HCEC 1CT (cell line): ENCODE results near the gene SERPINB4.
"Not testable (repeated sequence)": the region's sequence is repeated elsewhere in the genome, so short reads cannot be mapped to it uniquely, and the experiment has no call there.

Experiments used
- DNase-seq: peaks from one replicate; pipeline ENCODE4 v3.0.0-alpha.2; 2017

The SERPINB4 gene

DNA sequence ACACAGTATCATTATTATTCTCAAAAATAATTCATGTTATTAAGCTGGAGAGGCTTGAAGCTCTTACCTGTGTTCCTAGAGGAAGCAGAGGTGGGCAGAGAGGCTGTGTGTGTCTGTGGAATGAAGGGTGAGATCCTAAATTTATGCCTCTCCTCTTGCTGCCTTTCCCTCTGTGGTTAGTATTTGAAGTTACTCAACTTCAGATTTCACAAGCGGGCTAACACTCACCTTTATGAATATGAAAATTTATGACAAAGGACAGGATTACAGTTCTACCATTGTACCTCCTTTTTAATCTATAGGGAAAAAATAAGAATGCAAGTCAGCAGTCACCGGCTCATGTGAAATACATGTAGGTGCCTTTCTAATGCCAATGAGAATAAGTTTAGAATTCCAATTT is at the start of gene SERPINB4:
TSS of gene SERPINB4 (minus strand) at position 115 of the 400 bp plus-strand sequence. CDS start 679 bp downstream, outside the sequence.
- DNase-seq = not testable (repeated sequence)

DNA sequence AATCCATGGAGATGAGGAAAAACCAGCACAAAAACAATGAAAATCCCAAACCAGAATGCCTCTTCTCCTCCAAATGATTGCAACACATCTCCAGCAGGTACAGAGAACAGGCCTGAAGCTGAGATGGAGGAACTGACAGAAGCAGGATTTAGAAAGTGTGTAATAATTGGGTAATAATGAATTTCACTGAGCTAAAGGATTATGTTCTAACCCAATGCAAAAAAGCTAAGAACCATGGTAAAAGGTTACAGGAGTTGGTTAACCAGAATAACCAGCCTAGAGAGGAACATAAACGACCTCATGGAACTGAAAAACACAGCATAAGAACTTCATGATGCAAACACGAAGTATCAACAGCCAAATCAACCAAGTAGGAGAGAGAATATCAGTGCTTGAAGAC is 45.0 kb upstream of the SERPINB4 start:
- no peak for DNase-seq

DNA sequence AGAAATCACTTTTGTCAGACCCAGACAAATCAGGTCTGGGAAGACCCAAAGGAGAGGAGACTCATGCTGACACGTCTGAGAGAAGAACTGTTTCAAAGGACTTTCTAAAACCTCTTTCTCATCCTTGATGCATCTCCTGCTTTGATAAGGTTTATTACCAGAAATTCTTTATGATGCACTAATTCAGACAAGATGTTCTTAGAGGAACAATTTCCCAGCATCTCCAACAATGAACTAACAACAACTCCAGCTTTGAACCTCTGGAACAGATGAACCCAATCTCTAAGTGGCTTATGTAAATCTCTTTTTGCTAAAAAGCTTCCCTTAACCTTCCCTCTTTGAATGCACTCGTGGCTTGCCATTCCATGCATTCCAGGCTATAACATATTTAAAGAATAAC is 42.8 kb upstream of the SERPINB4 start:
- DNase-seq = no peak

DNA sequence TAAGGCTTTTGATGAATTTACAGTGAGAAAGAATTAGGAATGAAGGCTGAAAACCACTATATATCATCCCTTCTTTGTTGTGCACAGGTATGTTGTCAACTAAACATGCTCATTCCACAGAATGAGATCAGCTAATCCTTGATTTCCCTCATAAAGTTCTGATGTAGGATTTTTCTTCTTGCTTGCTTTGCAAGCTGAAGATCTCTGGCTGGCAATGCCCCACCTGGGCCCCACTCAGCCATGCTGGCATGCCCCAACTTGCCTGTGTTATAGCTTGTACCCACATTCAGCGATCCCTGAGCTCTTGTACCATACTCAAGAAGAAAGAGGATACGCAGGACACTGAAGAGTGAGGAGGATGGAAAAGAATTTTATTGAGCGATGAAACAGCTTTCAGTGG is 40.7 kb upstream of the SERPINB4 start:
- no peak for DNase-seq

DNA sequence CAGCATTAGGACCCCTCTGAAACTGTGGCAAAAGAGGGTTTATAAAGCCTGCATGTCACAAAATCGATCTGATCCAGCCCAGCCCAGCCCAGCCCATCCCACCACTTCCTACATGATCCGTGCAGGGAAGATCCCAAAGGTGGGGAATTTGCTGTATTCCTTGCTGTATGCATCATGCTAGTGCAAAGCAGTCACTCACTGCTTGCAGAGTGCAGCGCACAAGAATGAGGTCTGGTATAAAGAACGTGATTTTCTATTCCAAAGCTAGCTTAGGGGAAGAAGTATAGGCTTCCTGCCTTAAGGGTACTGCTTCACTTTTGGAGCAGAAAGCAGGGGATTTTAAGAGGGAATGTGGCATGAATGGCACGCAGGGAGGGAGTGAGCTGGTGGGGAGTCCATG is 39.8 kb upstream of the SERPINB4 start:
- DNase-seq = no peak

DNA sequence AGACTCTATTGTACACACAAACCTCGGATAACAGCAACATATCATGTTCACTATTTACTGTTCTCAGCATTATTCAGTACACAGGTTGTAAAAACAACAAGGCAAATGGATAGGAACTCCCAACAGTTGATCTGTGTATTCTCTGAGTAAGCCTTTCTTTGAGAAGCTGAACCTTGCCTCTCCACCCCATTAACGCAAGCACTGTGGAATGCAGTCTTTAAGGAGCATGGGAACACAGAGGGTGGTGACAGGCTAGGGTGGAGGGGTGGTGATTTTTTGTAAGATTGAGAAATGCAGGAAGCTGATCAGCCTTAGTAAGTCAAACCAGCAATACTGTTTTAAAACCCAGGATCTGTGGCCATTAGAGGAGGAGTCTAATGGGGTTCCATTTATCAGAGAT is 39.1 kb upstream of the SERPINB4 start:
- peak; percentile 99 for DNase-seq

DNA sequence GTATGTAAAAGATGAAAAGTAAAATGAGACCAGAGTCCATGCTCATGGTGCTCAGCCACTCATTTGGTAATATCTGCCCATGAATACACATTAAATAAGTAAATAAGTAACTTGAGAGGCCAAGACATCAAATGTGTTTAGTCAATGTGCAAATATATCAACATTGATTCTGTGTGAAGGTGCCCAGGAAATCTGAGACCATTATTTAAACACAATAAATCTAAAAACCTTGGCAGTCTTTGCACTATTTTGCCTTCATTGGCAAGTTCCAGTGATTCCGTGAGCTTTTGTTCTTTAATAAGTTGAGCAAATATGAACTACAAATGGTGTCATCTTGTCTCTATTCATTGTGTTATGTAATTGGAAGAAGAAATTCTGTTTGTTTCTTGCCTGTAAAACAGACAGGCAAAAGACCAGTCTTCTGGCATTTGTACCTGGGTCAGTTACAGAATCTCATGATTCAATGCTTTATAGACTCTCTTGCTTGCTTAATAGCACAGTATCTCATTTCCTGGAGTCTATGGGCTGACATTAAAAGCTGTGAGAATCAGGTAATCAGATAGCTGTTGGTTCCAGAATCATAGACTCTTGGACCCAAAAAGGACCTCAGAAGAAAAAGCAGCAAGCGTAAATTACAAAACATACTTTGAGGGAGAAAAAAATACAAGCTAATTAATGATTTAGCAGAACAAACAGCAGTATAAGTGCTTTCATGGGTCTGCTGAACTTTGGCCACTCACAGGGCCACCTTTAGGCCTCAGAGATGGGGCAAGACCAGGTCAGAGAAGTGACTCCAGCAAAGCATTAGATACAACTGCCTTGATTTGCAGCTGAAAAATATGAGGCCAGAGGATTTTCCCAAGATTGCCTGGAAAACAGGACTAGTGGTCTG is 37.6 kb upstream of the SERPINB4 start:
- no peak for DNase-seq

DNA sequence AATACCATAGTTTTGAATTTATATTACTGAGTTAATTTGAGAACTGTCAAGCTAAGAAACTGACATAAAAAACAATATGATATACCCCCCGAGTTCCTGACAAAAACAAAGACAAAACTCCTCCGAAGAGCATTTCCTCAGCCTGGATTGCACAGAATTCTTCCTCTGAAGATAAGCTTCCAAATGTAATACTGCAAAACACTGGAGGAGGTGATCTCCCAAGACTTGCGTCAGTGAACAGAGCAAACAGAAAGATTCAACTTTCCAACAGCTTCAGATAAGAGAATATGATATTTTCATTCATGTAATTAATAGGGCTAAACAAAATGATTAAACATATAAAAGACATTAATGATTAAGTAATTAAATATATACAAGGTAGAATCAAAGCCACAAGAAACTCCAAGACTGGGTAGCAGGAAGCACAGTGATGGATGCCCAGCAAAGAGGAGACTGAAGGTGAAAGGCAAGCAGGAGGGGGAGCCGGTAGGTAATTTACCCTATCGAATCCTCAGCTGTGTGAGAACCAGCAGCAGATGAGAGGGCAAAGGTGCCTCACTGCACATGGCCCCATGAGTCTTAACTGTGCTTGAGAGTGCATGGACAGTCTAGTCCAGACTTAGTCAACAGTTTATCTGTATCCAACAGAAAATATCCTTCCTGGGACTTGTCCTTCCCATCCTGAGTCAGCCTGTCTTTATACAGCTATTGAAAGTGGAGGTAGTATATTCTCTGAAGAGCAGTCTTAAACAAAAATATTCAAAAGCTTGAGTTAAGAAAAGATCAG is 36.0 kb upstream of the SERPINB4 start:
- DNase-seq = no peak

DNA sequence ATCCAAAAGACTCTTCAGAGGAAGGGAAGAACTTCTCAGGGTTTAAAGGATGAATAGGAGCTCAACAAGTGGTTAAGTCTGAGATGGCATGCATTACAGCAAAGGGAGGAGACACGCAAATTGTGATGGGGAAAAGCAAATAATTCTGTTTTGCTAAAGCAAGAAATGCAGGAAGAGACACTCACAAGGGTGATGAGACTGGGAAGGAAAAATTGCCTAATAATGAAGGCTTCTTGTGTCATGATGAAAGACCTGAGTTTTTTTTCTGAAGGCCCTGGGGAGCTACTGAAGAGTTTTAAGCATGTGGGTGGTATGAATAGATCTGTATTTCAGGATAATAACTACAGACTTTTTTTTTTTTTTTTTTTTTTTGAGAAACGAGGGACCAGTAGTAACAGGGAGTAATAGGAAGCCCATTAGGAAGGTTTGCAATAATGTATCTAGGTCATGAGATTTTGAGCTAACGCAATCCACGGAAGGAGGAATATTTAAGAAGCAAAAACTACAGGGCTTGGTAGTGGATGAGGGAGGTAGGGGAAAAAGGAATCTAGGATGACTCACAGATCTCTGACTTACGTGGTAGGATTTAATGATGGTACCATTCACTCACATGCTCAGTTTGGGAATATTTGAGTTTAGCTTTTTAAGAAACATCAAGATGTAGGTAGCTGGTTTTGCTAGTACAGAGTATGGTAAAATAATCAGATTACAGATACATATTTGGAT is 33.6 kb upstream of the SERPINB4 start:
- DNase-seq = peak; percentile 39

DNA sequence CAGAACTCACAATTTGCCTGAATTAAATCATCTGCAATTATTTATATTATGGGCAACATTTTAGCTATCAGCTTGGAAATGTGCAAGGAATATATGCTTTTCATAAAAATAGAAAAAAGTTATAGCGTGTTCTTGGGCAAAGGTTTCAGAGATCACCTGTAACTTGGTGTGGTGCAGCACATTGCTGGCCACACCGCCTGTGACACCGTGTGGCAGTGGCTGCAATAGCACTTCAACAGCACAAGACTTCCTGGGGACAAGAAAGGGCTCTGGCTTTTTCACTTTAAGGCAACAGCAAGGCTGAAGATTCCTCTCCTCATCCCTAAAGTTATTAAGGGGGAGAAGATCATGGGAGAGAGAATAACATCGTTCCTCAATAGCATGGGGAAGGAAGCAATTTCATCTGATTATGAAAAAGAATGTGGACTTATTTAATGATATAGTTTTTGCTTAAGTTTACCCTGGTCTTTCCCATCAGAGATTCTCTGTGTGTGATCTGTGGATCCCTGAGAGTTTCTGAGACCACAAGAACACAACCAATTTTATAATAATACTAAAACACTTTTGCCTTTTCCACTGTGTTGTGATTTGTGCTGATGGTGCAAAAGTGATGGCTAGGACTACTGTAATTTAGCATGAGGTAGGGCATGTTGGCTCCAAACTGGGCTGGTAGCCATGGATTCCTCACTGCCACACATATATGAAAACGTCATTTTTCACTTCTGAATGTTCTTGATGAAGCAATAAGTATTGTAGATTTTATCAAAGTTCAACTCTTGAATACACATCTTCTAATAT is 32.7 kb upstream of the SERPINB4 start:
- DNase-seq = peak; percentile 42

DNA sequence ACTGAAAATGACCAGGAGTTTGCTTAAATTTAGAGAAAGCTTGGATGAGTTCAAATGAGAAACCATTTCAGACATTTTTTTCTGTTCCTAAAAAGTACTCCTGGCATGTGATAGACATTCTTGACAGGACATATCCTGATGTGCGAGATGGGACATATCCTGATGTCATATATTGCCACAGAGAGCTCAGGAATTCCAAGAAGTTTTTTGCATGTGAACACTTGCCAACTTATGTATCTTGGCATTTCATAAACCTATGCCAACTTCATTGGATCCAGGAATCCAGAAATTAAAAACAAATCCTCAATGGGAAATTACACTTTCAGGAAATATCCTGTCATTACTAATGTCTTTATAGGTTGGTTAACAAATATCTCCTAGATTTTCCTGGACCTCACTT is 20.5 kb upstream of the SERPINB4 start:
- no peak for DNase-seq

DNA sequence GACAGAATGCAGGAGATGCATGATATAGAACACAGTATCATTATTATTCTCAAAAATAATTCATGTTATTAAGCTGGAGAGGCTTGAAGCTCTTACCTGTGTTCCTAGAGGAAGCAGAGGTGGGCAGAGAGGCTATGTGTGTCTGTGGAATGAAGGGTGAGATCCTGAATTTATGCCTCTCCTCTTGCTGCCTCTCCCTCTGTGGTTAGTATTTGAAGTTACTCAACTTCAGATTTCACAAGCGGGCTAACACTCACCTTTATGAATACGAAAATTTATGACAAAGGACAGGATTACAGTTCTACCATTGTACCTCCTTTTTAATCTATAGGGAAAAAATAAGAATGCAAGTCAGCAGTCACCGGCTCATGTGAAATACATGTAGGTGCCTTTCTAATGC is 17.7 kb upstream of the SERPINB4 start, which contains the start of gene SERPINB3:
TSS of gene SERPINB3 (minus strand) at position 144 of the 400 bp plus-strand sequence. CDS start 677 bp downstream, outside the sequence.
- DNase-seq = not testable (repeated sequence)

DNA sequence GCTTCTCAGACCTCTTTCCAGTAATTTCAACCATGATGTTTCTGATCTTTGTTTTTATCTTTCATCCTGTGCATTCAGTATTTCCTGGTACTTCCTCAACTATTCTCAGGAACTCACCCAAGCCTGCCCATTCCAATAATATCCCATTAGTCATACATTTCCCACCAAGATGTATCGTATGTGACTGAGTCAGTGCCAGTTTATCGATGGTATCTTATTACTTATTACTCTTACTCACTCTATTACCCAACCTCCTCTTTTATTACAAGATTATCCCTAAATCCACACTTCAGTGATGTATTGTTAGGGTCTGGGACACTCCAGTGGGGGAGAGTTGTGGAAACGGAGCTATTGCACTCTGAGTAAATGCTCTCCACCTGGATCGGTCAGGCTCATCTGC is 14.9 kb upstream of the SERPINB4 start:
- DNase-seq = peak; percentile 69

DNA sequence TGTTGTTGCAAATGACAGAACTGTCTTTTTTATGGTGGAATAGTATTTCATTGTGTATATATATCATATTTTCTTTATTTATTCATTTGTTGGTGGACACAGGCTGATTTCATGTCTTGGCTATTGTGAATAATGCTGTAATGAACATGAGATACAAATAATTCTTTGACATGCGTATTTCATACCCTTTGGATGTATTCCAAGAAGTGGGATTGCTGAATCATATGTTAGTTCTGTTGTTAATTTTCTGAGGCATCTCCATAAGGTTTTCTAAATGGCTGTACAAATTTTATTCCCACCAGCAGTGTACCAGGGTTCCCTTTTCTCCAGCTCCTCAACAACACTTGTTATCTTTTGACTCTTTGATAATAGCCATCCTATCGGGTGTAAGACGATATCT is 6.2 kb upstream of the SERPINB4 start:
- peak; percentile 42 for DNase-seq

DNA sequence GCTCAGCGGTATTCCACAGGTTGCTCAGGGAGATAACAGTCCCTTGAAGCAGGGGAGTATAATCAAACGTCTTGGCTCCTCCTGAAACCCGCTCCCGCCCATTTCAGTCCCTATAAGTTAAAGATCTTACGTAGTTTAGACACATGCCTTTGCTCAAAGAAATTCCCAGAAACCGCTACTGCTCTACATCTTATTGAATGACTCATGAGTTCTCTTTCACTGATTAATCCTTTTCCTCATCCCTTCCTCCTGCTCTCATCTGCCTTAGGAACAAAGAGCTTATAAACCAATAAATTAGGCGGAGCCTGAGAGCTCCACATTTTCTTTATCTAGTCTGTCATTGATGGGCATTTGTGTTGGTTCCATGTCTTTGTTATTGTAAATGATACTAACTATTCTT is 4.2 kb upstream of the SERPINB4 start:
- DNase-seq = peak; percentile 78

DNA sequence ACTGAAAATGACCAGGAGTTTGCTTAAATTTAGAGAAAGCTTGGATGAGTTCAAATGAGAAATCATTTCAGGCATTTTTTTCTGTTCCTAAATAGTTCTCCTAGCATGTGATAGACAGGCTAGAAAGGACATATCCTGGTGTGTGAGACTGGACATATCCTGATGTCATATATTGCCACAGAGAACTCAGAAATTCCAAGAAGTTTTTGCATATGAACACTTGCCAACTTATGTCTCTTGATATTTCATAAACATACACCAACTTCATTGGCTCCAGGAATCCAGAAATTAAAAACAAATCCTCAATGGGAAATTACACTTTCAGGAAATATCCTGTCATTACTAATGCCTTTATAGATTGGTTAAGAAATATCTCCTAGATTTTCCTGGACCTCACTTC is 2.9 kb upstream of the SERPINB4 start:
- peak; percentile 53 for DNase-seq

DNA sequence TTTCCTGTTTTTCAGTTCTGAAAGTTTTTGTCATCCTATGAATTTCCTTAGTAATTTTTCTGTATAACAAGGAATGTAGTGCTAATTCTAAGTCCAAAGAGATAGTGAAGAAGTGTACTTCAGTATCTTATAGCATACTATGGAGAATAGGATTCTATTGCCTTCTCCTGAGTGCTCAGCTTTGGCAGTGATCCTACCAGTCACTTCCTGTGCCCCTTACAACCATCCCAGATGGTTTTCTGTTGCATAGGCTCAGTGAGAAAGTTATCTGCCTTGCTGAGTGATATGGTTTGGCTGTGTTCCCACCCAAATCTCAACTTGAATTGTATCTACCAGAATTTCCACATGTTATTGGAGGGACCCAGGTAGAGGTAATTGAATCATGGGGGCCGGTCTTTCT is 638 bp upstream of the SERPINB4 start:
- not testable (repeated sequence) for DNase-seq

DNA sequence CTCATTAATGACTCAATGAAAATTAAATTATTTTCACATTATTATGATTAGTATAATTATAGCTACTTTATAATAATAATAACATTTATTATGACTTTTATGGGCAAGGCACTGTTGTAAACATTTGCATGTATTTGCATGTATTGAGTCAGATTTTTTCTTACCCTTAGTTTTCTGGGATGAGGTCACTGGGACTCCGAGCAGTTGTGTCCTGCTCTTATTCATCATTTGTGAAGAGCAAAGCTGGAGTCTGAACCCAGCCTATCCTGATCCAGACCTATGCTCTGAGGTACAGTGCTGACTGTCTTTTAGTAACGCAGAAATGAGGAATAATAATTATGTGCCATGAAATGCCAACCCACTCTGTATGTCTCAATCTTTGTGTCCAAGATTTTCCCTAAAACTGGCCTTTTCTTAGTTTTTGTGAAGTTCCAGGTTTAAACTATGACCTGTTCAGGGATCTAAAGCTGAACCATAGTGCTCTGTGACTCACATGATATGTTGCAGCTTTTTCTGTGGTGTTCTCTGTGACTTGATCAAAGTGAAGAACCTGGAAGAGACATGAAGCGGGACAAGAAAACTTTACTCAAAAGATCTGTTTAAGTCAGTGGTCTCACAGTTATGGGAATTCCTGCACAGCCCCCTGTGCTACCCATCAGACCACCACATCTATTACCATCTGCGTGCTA is 1.2 kb downstream of the SERPINB4 start:
- DNase-seq = peak; percentile 56

DNA sequence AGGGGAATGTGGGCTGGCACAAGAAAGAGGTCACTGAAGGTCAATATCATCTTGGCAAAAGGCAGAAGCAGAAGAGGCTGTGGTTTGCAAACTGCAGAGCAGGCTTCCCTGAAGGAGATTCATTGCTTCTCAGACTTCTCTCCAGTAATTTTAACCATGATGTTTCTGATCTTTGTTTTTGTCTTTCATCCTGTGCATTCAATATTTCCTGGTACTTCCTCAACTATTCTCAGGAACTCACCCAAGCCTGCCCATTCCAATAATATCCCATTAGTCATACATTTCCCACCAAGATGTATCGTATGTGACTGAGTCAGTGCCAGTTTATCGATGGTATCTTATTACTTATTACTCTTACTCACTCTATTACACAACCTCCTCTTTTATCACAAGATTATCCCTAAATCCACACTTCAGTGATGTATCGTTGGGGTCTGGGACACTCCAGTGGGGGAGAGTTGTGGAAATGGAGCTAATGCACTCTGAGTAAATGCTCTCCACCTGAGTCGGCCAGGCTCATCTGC is 2.8 kb downstream of the SERPINB4 start:
- DNase-seq = peak; percentile 62

DNA sequence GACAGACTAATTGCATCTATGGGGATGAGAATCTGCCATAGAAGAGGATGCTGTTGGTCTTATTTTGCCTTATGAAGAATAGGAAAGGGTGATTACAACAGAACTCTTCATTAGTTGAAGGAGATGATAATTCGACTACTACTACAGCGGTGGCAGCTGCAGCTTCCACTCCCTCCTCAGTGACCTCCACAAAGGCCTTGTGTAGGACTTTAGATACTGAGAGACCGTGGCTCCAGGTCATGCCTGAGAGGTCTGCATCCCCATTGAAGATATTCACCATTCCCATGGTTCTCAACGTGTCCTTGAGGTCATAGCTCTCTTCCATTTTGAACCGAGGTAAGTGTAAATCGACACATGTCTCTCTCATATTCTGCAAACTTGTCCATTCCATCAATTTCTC is 6.4 kb downstream of the SERPINB4 start:
- DNase-seq = no peak

DNA sequence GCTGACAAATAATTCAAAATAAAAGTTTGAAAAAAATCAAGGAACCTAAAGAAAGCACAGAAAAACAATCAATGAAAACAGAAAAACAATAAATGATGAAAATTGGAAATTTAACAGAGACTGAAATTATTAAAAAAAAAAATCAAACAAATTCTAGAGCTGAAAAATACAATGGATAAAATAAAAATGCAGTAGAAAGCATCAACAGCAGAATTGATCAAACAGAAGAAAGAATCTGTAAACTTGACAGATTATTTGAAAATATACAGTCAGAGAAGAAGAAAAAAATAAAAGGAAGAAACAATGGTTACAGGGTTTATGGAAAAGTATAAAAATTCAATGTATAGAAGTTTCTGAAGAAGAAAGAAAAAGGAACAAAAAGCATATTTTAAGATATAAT is 16.2 kb downstream of the SERPINB4 start:
- no peak for DNase-seq
